DND-41 (cell line): Measurements from ENCODE around the gene TRPM3.

ENCODE experiments used
- ATAC-seq: fragments of 200-7000 bp; cut with Tn5 transposase; 3 replicates; pipeline ENCODE4 v1.9.1; 2021; ENCODE audit warnings: low read depth; ENCODE audit not compliant: insufficient read depth
- DNase-seq: peaks from one replicate; pipeline ENCODE4 v3.0.0-alpha.2; 2020
- H2AFZ ChIP-seq: 2 replicates; pipeline ENCODE4 v1.6.0; 2012; ENCODE audit warnings: low read depth, low read length
- H3K27ac ChIP-seq: 2 replicates; pipeline ENCODE4 v1.5.1; 2012; ENCODE audit warnings: low read length, inconsistent platforms
- H3K27me3 ChIP-seq: fragments of 200-600 bp; sonication (generic); 2 replicates; pipeline ENCODE4 v1.6.0; 2012; ENCODE audit warnings: low read length, mild to moderate bottlenecking, inconsistent platforms; ENCODE audit not compliant: insufficient read depth, poor library complexity
- H3K36me3 ChIP-seq: 2 replicates; pipeline ENCODE4 v1.5.1; 2012; ENCODE audit warnings: low read length, inconsistent platforms; ENCODE audit not compliant: insufficient read depth
- H3K4me1 ChIP-seq: 2 replicates; pipeline ENCODE4 v1.5.1; 2012; ENCODE audit warnings: mild to moderate bottlenecking, low read length; ENCODE audit not compliant: insufficient read depth
- H3K4me2 ChIP-seq: 2 replicates; pipeline ENCODE4 v1.6.0; 2012; ENCODE audit warnings: mild to moderate bottlenecking, moderate library complexity, low read length, inconsistent platforms; ENCODE audit not compliant: insufficient read depth
- H3K4me3 ChIP-seq, 2 experiments: fragments of 200-600 bp in 1 of 2; shearing (Covaris generic) in 1 of 2; 2 replicates each; pipeline ENCODE4 v1.5.1; 2012 to 2016; ENCODE audit warnings: inconsistent platforms in 2 of 2, low read length in 2 of 2, mild to moderate bottlenecking in 2 of 2, low read depth in 1 of 2, moderate library complexity in 1 of 2
- H3K79me2 ChIP-seq: 2 replicates; pipeline ENCODE4 v1.6.0; 2012; ENCODE audit warnings: low read length, inconsistent platforms; ENCODE audit not compliant: insufficient read depth
- H3K9ac ChIP-seq: 2 replicates; pipeline ENCODE4 v1.6.0; 2012; ENCODE audit warnings: low read depth, mild to moderate bottlenecking, inconsistent platforms, low read length, moderate library complexity
- H3K9me3 ChIP-seq: 2 replicates; pipeline ENCODE4 v1.5.1; 2012; ENCODE audit warnings: low read length, moderate library complexity, mild to moderate bottlenecking, inconsistent platforms; ENCODE audit not compliant: insufficient read depth, severe bottlenecking
- H4K20me1 ChIP-seq: 2 replicates; pipeline ENCODE4 v1.6.0; 2012; ENCODE audit warnings: low read length; ENCODE audit not compliant: insufficient read depth
- CTCF ChIP-seq: IDR thresholded peaks from 2 replicates; pipeline ENCODE4 v1.5.1; 2012; ENCODE audit warnings: borderline replicate concordance, low read length, moderate library complexity, mild to moderate bottlenecking; ENCODE audit not compliant: poor library complexity, severe bottlenecking; ENCODE audit errors: extremely low read depth
- EZH2 ChIP-seq: IDR thresholded peaks from 3 replicates; pipeline ENCODE4 v1.6.1; 2012; ENCODE audit warnings: borderline replicate concordance, low read depth, mild to moderate bottlenecking, moderate library complexity, low read length, inconsistent platforms; ENCODE audit not compliant: severe bottlenecking

TRPM3 gene

DNA sequence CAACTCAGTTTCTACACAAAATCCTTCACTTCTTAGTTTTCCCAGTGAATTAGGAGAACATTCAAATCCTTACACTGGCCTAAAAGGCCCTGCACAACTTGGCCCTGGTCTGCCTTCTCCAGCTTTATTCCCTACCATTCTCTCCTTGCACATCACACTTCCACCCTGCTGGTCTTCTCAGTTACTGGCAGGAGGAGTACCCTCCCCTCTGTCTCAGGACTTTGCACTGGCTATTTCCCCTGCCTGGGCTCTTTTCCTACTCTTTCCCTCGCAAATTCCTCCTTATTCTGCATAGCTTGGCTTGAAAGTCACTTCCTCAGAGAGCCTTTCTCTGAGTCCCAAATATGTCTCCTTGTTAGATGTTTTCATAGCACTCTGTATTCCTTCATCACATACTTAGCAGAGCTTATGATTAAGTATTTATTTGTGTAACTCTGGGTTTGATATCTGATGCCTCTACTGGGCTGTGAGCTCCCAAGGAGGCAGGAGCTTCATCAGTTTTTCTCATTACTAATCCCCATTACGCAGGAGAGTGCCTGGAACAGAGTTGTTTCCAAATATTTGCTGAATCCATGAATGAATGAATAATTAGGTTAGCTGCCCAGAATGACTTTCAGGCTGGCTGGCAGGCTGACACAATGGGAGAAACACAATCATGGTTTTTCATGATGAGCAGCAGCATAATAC lies 547.1 kb downstream of the TRPM3 start:
- Histone ChIP-seq H3K27ac (no peak overlapping the region), H3K27me3 (peaks cover 6% of the 10 kb centered on the region), H3K4me3 (no peak overlapping the region), H2AFZ (no peak overlapping the region), H3K4me1 (no peaks in the 10 kb centered on the region), H3K9me3 (no peaks in the 10 kb centered on the region), H3K9ac (no peak overlapping the region), H4K20me1 (no peaks in the 10 kb centered on the region), H3K79me2 (no peaks in the 10 kb centered on the region), H3K4me2 (no peak overlapping the region), H3K36me3 (no peaks in the 10 kb centered on the region)
- TF ChIP-seq CTCF (no peak), EZH2 (no peak)
- ATAC-seq: no peak
- DNase-seq: no peak

DNA sequence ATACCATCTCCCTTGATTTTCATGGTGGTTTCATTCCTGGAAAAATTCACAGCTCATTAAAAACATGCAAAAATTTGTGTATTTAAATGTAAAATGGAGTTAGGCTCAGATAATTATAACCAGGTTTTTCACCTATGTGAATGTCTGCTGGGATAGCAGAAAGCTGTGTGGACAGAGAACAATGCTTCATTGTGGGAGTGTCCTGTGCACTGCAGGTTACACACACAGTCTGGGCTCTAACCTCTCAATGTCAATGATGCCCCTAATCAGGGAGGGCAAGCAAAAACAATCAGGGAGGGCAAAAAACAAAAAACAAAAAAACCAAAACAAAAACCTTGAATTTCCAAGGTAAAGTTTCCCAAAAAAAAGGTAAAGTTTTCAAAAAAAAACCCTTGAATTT lies 548.1 kb downstream of the TRPM3 start:
- no peak overlapping the region for H3K27ac ChIP-seq
- no peaks in the 10 kb centered on the region for H3K79me2 ChIP-seq

GRCh38 chr9:70571258-70571657 lies 550.2 kb downstream of the TRPM3 start:
- TF ChIP-seq CTCF (no peak), EZH2 (no peak)
- ATAC-seq (no peak), DNase-seq (no peak)
- Histone ChIP-seq H2AFZ (no peak overlapping the region), H3K9me3 (no peaks in the 10 kb centered on the region), H4K20me1 (no peaks in the 10 kb centered on the region), H3K4me1 (no peaks in the 10 kb centered on the region), H3K9ac (no peak overlapping the region), H3K4me3 (no peak overlapping the region), H3K27ac (no peak overlapping the region), H3K36me3 (no peaks in the 10 kb centered on the region), H3K27me3 (peaks cover 6% of the 10 kb centered on the region), H3K79me2 (no peaks in the 10 kb centered on the region), H3K4me2 (no peak overlapping the region)

More for the DNA sequence above, 548.1 kb downstream of the TRPM3 start:
- Histone ChIP-seq H3K36me3 (no peaks in the 10 kb centered on the region), H3K9ac (no peak overlapping the region), H3K4me1 (no peaks in the 10 kb centered on the region), H2AFZ (no peak overlapping the region), H3K9me3 (no peaks in the 10 kb centered on the region), H4K20me1 (no peaks in the 10 kb centered on the region), H3K4me2 (no peak overlapping the region), H3K27me3 (peaks cover 6% of the 10 kb centered on the region), H3K4me3 (no peak overlapping the region)
- no peak for ATAC-seq
- no peak for TF ChIP-seq CTCF
- no peak for TF ChIP-seq EZH2
- DNase-seq: no peak
